GM12875 (cell line): ENCODE measurements around the gene EXD3.
"Not testable (repeated sequence)": the region's sequence is repeated elsewhere in the genome, so short reads cannot be mapped to it uniquely, and the experiment has no call there.

Experiments
- H3K4me3 ChIP-seq: one replicate; pipeline ENCODE4 v1.5.1; 2011; ENCODE audit warnings: low read depth, low read length, control low read depth
- TF ChIP-seq, protein P1 (sequence below): IDR thresholded peaks from 2 replicates; pipeline ENCODE4 v1.5.1; 2011; ENCODE audit warnings: low read depth, mild to moderate bottlenecking, control low read depth, inconsistent platforms, low read length, moderate library complexity, borderline replicate concordance; ENCODE audit not compliant: insufficient read depth

EXD3 gene

DNA sequence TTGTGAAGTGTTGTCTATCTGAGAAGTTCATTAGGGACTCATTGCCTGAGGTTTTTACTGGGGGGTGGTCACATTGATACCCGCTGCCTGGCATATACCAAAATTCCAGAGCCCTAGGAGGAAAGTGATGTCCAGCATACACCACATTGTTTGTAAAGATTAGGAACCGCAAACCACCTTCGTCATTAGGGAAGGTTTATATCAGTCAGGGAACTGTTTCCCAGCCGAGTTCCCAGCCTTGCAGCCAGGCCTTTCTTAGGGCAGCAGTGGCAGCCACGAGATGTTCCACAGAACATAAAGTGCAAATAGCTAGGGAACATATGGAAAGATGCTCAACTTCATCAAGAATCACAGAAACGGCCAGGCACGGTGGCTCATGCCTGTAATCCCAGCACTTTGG lies 80.5 kb downstream of the EXD3 start:
- no peak overlapping the region for H3K4me3 ChIP-seq
- TF ChIP-seq, protein P1, sequence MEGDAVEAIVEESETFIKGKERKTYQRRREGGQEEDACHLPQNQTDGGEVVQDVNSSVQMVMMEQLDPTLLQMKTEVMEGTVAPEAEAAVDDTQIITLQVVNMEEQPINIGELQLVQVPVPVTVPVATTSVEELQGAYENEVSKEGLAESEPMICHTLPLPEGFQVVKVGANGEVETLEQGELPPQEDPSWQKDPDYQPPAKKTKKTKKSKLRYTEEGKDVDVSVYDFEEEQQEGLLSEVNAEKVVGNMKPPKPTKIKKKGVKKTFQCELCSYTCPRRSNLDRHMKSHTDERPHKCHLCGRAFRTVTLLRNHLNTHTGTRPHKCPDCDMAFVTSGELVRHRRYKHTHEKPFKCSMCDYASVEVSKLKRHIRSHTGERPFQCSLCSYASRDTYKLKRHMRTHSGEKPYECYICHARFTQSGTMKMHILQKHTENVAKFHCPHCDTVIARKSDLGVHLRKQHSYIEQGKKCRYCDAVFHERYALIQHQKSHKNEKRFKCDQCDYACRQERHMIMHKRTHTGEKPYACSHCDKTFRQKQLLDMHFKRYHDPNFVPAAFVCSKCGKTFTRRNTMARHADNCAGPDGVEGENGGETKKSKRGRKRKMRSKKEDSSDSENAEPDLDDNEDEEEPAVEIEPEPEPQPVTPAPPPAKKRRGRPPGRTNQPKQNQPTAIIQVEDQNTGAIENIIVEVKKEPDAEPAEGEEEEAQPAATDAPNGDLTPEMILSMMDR: no peak

GRCh38 chr9:137341227-137341626 lies 81.7 kb downstream of the EXD3 start:
- TF ChIP-seq, protein P1: no peak
- no peak overlapping the region for H3K4me3 ChIP-seq

GRCh38 chr9:137339908-137340462 lies 83.0 kb downstream of the EXD3 start:
- not testable (repeated sequence) for H3K4me3 ChIP-seq

GRCh38 chr9:137339045-137339907 lies 83.7 kb downstream of the EXD3 start:
- TF ChIP-seq, protein P1: no peak
- no peak overlapping the region for H3K4me3 ChIP-seq

DNA sequence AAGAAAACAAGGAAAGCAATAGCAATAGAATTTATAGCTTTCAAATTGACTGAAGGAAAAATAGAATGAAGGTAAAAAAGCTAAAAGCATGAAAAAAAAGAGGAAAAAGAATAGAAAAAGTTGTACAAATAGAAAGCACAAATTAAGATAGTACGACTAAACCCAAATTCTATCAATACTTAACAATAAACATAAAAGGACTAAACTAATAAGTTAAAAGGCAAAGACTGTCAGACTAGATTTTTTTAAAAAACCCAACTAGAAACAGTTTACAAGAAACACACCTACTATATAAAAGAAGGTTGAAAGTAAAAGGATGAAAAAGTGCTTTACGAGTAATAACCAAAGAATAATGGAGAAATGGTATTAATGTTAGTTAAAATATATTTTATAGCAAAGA lies 86.2 kb downstream of the EXD3 start:
- TF ChIP-seq, protein P1: no peak
- no peak overlapping the region for H3K4me3 ChIP-seq

- H3K4me3 ChIP-seq: no peak overlapping the region
- TF ChIP-seq, protein P1: no peak
Observed at GRCh38 chr9:137333016-137333671, 89.8 kb downstream of the EXD3 start.

GRCh38 chr9:137331929-137332328 lies 91.0 kb downstream of the EXD3 start:
- TF ChIP-seq, protein P1: no peak
- H3K4me3 ChIP-seq: no peak overlapping the region
